Measurements from ENCODE around the gene JOSD2. TPM values are rescaled to one million over a fixed set of nuclear protein-coding genes. Genes with fewer than 3 reads are reported as not detected.

The JOSD2 gene, protein sequence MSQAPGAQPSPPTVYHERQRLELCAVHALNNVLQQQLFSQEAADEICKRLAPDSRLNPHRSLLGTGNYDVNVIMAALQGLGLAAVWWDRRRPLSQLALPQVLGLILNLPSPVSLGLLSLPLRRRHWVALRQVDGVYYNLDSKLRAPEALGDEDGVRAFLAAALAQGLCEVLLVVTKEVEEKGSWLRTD
- 10 to 100 TPM; 17.4 to 28.1 TPM for total RNA-seq

DNA sequence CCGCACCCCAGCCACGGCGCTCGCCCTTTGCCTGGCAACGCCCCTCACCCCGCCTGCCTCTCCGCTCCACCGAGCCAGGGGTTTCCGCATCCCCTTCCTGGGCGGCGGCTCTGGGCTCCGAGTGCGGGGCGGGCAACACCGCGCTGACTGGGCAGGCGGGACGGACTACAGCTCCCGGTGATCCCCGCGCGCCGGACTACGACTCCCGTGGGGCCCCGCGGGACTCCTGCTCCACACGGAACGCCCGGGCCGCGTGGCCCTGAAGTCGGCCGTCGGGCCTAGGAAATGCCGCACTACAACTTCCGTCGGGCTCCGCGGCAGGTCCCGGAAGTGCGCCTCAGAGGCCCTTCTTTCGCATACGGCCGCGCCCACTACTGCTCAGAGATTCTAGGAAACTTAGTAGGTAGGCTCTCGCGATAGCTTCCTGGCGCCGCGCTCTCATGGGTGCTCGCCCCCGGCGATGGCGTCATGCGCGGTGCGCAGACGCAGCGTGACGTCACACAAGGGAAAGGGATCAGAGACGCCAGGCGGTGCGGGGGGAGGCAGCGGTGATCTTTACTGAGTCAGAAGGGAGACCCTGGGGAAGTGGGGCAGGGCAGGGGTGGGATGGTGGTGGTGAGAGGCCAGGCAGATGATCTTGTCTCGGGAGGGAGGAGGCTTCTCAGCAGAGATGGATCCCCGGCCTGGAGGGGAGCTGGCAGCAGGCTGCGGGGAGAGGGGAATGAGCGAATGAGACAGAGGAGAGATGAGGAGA lies at the start of gene JOSD2:
JOSD2 (minus strand) TSS at position 123 of the 754 bp plus-strand sequence. CDS start 760 bp downstream, outside the sequence.
- POLR2A ChIA-PET = interaction anchor here (0.6 to 1.0 kb wide), 5 partner anchors 45 to 1158 kb away, joined by 3 to 5 read pairs (median 5); partner anchors contain the start of gene NR1H2
- peak within 1 kb of the TSS; percentile 92 for H3K27ac Mint-ChIP-seq
- peaks cover 5% of the 10 kb centered on the region for H3K27me3 Mint-ChIP-seq
- ATAC-seq (peak; percentile 97), DNase-seq (peak; percentile 99)
- no peaks in the 10 kb centered on the region for H3K9me3 Mint-ChIP-seq (ENCODE audit: low read depth)
- H3K4me3 Mint-ChIP-seq = peak within 1 kb of the TSS; percentile 84
- CTCF ChIA-PET = interaction anchor here (0.6 to 1.9 kb wide), 9 partner anchors 25 to 221 kb away, joined by 3 to 10 read pairs (median 3); no protein-coding TSS in a partner anchor
- H3K36me3 Mint-ChIP-seq (ENCODE audit: low read depth) = peaks cover 3% of the 10 kb centered on the region
- peaks cover 14% of the 10 kb centered on the region for H3K4me1 Mint-ChIP-seq
- intact Hi-C loops (cut with DNase I, micrococcal nuclease) = loop anchor here (1.0 to 10.0 kb wide), 18 partner anchors 35 to 1084 kb away; partner anchors contain the start of genes EMC10 (in 2 of the 2), GARIN5A (in 2 of the 2), NR1H2 (in 2 of the 2) and POLD1 (in 2 of the 2)

DNA sequence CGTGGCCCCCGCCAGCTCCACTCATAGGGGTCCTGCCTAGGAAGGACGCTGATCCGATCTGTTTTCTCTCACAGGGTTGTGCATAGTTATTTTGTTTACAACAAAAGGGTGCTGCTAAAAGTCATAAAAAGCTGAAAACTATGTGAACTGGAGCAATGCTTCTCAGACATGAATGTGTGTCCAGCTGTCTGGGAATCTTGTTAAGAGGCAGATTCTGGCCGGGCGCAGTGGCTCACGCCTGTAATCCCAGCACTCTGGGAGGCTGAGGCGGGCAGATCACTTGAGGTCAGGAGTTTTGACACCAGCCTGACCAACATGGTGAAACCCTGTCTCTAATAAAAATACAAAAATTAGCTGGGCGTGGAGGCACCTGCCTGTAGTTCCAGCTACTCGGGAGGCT lies 48.6 kb upstream of the JOSD2 start:
- intact Hi-C loops (cut with DNase I, micrococcal nuclease) = loop anchor here in 1 of 2 experiments (5.0 kb wide), 1 partner anchor 72 kb away; no protein-coding TSS in a partner anchor
- Mint-ChIP-seq H3K36me3 (ENCODE audit: low read depth) (no peaks in the 10 kb centered on the region), H3K4me1 (peaks cover 2% of the 10 kb centered on the region), H3K27me3 (peaks cover 46% of the 10 kb centered on the region), H3K9me3 (ENCODE audit: low read depth) (no peaks in the 10 kb centered on the region), H3K4me3 (no peak overlapping the region), H3K27ac (no peak overlapping the region)
- CTCF ChIA-PET = interaction anchor here (0.9 to 1.0 kb wide), 2 partner anchors 13 to 22 kb away, joined by 4 read pairs; no protein-coding TSS in a partner anchor
- ATAC-seq = no peak
- no peak for DNase-seq
- POLR2A ChIA-PET = no interaction called here

- Mint-ChIP-seq H3K27me3 (peaks cover 43% of the 10 kb centered on the region), H3K27ac (no peak overlapping the region), H3K4me3 (no peak overlapping the region), H3K4me1 (peaks cover 2% of the 10 kb centered on the region), H3K9me3 (ENCODE audit: low read depth) (no peaks in the 10 kb centered on the region), H3K36me3 (ENCODE audit: low read depth) (no peaks in the 10 kb centered on the region)
- ChIA-PET POLR2A (no interaction called here), CTCF (interaction anchor here (1.9 to 4.5 kb wide), 3 partner anchors 21 to 26 kb away, joined by 6 to 45 read pairs (median 8); no protein-coding TSS in a partner anchor)
- ATAC-seq (no peak), DNase-seq (no peak)
- intact Hi-C loops (cut with DNase I, micrococcal nuclease) = loop anchor here in 1 of 2 experiments (5.0 kb wide), 1 partner anchor 71 kb away; no protein-coding TSS in a partner anchor
Observed at GRCh38 chr19:50558449-50558848, 47.5 kb upstream of the JOSD2 start.

DNA sequence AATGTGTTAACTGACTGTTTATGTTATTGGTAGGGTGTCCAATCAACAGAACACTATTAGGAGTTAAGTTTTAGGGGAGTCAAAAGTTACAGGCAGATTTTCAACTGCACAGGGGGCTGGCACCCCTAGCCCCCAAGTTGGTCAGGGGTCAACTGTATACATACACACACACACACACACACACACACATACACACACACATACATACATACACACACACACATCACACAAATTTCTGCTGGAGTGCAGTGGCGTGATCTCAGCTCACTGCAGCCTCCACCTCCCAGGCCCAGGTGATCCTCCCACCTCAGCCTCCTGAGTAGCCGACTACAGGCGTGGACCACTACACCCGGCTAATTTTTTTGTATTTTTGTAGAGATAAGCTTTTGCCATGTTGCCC lies 47.0 kb upstream of the JOSD2 start:
- no peak overlapping the region for H3K4me3 Mint-ChIP-seq
- CTCF ChIA-PET = interaction anchor here (1.9 to 4.5 kb wide), 3 partner anchors 20 to 26 kb away, joined by 6 to 45 read pairs (median 8); no protein-coding TSS in a partner anchor
- H3K4me1 Mint-ChIP-seq = peaks cover 2% of the 10 kb centered on the region
- H3K27ac Mint-ChIP-seq = no peak overlapping the region
- ATAC-seq (no peak), DNase-seq (no peak)
- peaks cover 45% of the 10 kb centered on the region for H3K27me3 Mint-ChIP-seq
- H3K9me3 Mint-ChIP-seq (ENCODE audit: low read depth) = no peaks in the 10 kb centered on the region
- POLR2A ChIA-PET = no interaction called here
- no peaks in the 10 kb centered on the region for H3K36me3 Mint-ChIP-seq (ENCODE audit: low read depth)
- intact Hi-C loops (cut with DNase I, micrococcal nuclease) = loop anchor here in 1 of 2 experiments (5.0 kb wide), 1 partner anchor 71 kb away; no protein-coding TSS in a partner anchor

DNA sequence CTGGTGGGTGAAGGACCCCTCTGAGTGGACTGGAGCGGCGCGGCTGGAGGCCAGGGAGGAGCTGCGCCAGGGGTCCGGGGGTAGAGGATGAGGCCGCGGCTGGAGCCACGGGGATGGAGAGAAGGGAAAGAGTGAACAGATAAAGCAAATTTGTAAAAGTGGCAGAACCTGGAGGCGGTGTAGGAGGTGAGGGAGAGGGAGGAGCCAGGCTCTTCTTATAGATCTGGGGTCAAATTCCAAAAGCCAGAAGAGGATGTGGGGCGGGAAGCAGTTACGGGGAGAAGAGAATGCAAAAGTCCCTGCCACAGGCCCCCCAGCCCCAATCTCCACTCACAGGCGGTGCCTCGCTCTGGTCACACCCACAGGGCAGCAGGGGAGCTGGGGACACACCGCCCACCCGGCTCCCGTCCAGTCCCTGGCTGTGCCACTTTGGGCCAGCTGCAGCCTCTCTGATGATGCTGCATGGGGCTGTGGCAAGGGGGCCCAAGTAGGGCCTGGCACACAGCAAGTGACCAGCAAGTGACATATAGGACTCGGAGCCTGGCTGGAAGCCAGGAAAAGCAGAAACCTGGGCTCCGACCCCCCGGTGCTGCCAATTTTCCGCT lies 46.1 kb upstream of the JOSD2 start:
- intact Hi-C loops (cut with DNase I, micrococcal nuclease) = loop anchor here in 1 of 2 experiments (5.0 kb wide), 1 partner anchor 70 kb away; no protein-coding TSS in a partner anchor
- Mint-ChIP-seq H3K4me3 (no peak overlapping the region), H3K27me3 (peaks cover 49% of the 10 kb centered on the region), H3K27ac (no peak overlapping the region), H3K4me1 (peaks cover 2% of the 10 kb centered on the region), H3K9me3 (ENCODE audit: low read depth) (no peaks in the 10 kb centered on the region), H3K36me3 (ENCODE audit: low read depth) (no peaks in the 10 kb centered on the region)
- no peak for DNase-seq
- ChIA-PET POLR2A (no interaction called here), CTCF (interaction anchor here (0.6 to 4.5 kb wide), 13 partner anchors 13 to 409 kb away, joined by 3 to 45 read pairs (median 6); no protein-coding TSS in a partner anchor)
- ATAC-seq = no peak

GRCh38 chr19:50556282-50557008 lies 45.5 kb upstream of the JOSD2 start:
- CTCF ChIA-PET = interaction anchor here (0.6 to 4.5 kb wide), 30 partner anchors 8 to 491 kb away, joined by 3 to 45 read pairs (median 4); partner anchors contain the start of gene JOSD2
- Mint-ChIP-seq H3K9me3 (ENCODE audit: low read depth) (no peaks in the 10 kb centered on the region), H3K4me1 (peaks cover 2% of the 10 kb centered on the region), H3K4me3 (peak overlapping the region; percentile 68), H3K36me3 (ENCODE audit: low read depth) (no peaks in the 10 kb centered on the region), H3K27me3 (peaks cover 53% of the 10 kb centered on the region), H3K27ac (peak overlapping the region; percentile 85)
- peak; percentile 89 for ATAC-seq
- DNase-seq = peak; percentile 92
- POLR2A ChIA-PET = interaction anchor here (0.6 to 0.7 kb wide), 2 partner anchors 46 to 48 kb away, joined by 3 to 5 read pairs; partner anchors contain the start of gene JOSD2
- intact Hi-C loops (cut with DNase I, micrococcal nuclease) = loop anchor here in 1 of 2 experiments (1.0 to 5.0 kb wide), 4 partner anchors 19 to 199 kb away; no protein-coding TSS in a partner anchor

DNA sequence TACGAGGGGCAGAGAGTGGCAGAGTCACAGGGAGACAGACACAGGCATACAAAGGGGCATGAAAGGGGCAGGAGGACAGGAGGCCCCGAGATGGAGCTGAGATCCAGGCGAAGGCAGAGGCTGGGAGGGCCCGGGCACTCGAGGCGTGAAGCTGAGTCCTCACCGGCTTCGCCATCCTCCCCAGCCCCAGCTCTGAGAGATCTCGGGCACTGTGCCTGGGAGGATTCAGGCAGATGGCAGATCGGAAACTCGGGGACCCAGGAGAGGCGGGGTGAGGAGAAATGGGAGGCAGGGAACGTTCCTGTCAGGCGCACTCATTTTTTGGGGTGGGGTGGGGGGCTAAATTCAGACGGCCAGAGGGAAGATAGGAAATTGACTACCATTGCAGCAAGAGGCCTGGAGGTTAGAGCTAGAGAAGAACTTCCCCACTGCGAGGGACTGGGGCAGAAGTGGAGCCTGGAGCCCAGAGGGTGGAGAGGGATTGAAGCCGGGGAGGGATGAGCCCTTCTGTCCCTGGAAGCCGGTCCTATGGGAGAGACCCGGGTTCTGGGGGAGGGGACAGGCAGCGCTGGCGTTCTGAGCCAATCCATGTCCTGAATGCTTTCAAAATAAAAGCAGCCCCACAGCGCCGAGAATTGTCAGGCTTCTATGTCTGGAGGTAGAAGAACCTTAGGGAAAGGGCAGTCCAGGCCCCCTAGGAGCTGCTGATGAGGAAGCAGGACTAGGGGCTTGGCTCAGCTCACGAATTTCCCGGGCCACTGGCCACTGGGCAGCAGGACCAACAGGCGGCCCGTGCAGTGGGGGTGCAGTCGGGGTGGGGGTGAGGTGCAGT lies 44.7 kb upstream of the JOSD2 start:
- ATAC-seq = no peak
- Mint-ChIP-seq H3K4me1 (peaks cover 2% of the 10 kb centered on the region), H3K27ac (no peak overlapping the region), H3K36me3 (ENCODE audit: low read depth) (no peaks in the 10 kb centered on the region), H3K4me3 (peak overlapping the region; percentile 68), H3K9me3 (ENCODE audit: low read depth) (no peaks in the 10 kb centered on the region), H3K27me3 (peaks cover 51% of the 10 kb centered on the region)
- CTCF ChIA-PET = interaction anchor here (0.6 to 4.5 kb wide), 28 partner anchors 8 to 490 kb away, joined by 3 to 45 read pairs (median 4); partner anchors contain the start of gene JOSD2
- intact Hi-C loops (cut with DNase I, micrococcal nuclease) = loop anchor here in 1 of 2 experiments (1.0 to 5.0 kb wide), 4 partner anchors 18 to 198 kb away; no protein-coding TSS in a partner anchor
- POLR2A ChIA-PET = interaction anchor here (0.6 to 0.7 kb wide), 2 partner anchors 45 to 47 kb away, joined by 3 to 5 read pairs; partner anchors contain the start of gene JOSD2
- DNase-seq = no peak

GRCh38 chr19:50555033-50555432 lies 44.0 kb upstream of the JOSD2 start:
- POLR2A ChIA-PET = no interaction called here
- DNase-seq (no peak), ATAC-seq (no peak)
- Mint-ChIP-seq H3K27me3 (peaks cover 57% of the 10 kb centered on the region), H3K36me3 (ENCODE audit: low read depth) (no peaks in the 10 kb centered on the region), H3K4me1 (peaks cover 2% of the 10 kb centered on the region), H3K9me3 (ENCODE audit: low read depth) (no peaks in the 10 kb centered on the region), H3K27ac (no peak overlapping the region), H3K4me3 (no peak overlapping the region)
- intact Hi-C loops (cut with DNase I, micrococcal nuclease) = loop anchor here in 1 of 2 experiments (5.0 kb wide), 1 partner anchor 68 kb away; no protein-coding TSS in a partner anchor
- CTCF ChIA-PET = interaction anchor here (0.6 to 4.5 kb wide), 6 partner anchors 11 to 198 kb away, joined by 3 to 45 read pairs (median 7); no protein-coding TSS in a partner anchor

DNA sequence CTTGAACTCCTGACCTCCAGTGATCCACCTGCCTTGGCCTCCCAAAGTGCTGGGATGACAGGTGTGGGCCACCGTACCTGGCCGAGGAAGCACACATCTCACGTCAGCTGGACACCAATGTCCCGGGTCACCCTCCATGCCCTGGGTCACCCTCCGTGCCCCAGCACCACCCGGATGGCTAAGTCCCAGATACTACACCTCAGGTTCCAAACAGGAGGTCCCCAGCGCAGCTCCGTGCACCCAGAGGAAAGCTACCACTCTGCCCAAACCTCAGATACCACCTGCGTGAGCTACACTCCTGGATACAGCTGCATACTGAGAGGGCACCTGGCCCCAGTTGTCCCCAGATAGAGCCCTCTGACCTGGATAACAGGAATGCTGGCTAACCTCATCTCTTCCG lies 43.2 kb upstream of the JOSD2 start:
- H3K9me3 Mint-ChIP-seq (ENCODE audit: low read depth) = no peaks in the 10 kb centered on the region
- DNase-seq (no peak), ATAC-seq (no peak)
- intact Hi-C loops (cut with DNase I, micrococcal nuclease) = no loop called here
- no peaks in the 10 kb centered on the region for H3K36me3 Mint-ChIP-seq (ENCODE audit: low read depth)
- POLR2A ChIA-PET = no interaction called here
- peaks cover 2% of the 10 kb centered on the region for H3K4me1 Mint-ChIP-seq
- peaks cover 59% of the 10 kb centered on the region for H3K27me3 Mint-ChIP-seq
- H3K27ac Mint-ChIP-seq = no peak overlapping the region
- H3K4me3 Mint-ChIP-seq = no peak overlapping the region
- CTCF ChIA-PET = interaction anchor here (0.6 to 4.5 kb wide), 5 partner anchors 10 to 197 kb away, joined by 3 to 45 read pairs (median 4); no protein-coding TSS in a partner anchor

Measured in activated CD4-positive, alpha-beta T cell treated with anti-CD3 and anti-CD28 coated beads for 36 hours (primary cell).